ENCODE results near the gene CD70. TPM values are rescaled to one million over a fixed set of nuclear protein-coding genes. Genes with fewer than 3 reads are reported as not detected.

CD70 gene
- total and polyA plus RNA-seq, 2 donors (not counting 3 experiments of a cell fraction or from before 2014, with no cell fraction given): not detected

GRCh38 chr19:6587998-6588507 is 2.9 kb downstream of the CD70 start:
- no peak overlapping the region for H3K4me3 ChIP-seq (replicated peaks in 1 of 3; ENCODE audit: insufficient read depth in 1 of 3, low read depth in 1 of 3, low read length in 3 of 3)
- H4K20me1 ChIP-seq (replicated peaks; ENCODE audit: control insufficient read depth, extremely low read depth, insufficient read depth, low read length): no peaks in the 10 kb centered on the region
- peaks cover 43 to 51% of the 10 kb centered on the region in 2 experiments for H3K27me3 ChIP-seq (ENCODE audit: control insufficient read depth in 2 of 2, insufficient read depth in 2 of 2, low read length in 2 of 2)
- dilution Hi-C loops (cut with MboI; ENCODE audit: extremely low pct_ligation_motif_present, low sequenced_read_pairs) (no loop called here), intact Hi-C loops (cut with micrococcal nuclease) (no loop called here)
- H3K4me2 ChIP-seq (ENCODE audit: insufficient read depth, low read length): no peak overlapping the region
- H3K4me1 ChIP-seq (ENCODE audit: control insufficient read depth, extremely low read depth, insufficient read depth, low read length): no peaks in the 10 kb centered on the region
- no peaks in the 10 kb centered on the region for H3K9me3 ChIP-seq (replicated peaks; ENCODE audit: control insufficient read depth, insufficient read depth, low read length)
- no peaks in the 10 kb centered on the region for H3K36me3 ChIP-seq (ENCODE audit: control insufficient read depth in 2 of 2, extremely low read depth in 1 of 2, insufficient read depth in 2 of 2, low read length in 2 of 2)
- ChIA-PET POLR2A (no interaction called here), CTCF (interaction anchor here (1.7 kb wide), 1 partner anchor 45 kb away, joined by 6 read pairs; no protein-coding TSS in a partner anchor)
- TF ChIP-seq EZH2 (IDR thresholded peaks at IDR 0.05; ENCODE audit: borderline replicate concordance, low read depth, low read length, severe bottlenecking) (peak; percentile 1), JUN (IDR thresholded peaks at IDR 0.05; ENCODE audit: borderline replicate concordance, insufficient read depth, insufficient read length, low read depth) (no peak)
- no TSS peak for BruUV-seq (replicated peaks)
- FAIRE-seq (no peak), DNase-seq (ENCODE audit: low read depth, low spot score) (no peak)
- no peak overlapping the region for H3K27ac ChIP-seq (ENCODE audit: insufficient read depth, low read depth, low read length)
- H2AFZ ChIP-seq (ENCODE audit: low read depth, low read length): no peak overlapping the region
- H3K9me1 ChIP-seq (replicated peaks; ENCODE audit: control insufficient read depth, extremely low read depth, insufficient read depth, low read length): no peaks in the 10 kb centered on the region
- no peak overlapping the region for H3K9ac ChIP-seq (replicated peaks; ENCODE audit: extremely low read depth, insufficient read depth, low read length)
- no peaks in the 10 kb centered on the region for H3K79me2 ChIP-seq (ENCODE audit: control insufficient read depth, insufficient read depth, low read length)

- dilution Hi-C loops (cut with MboI; ENCODE audit: extremely low pct_ligation_motif_present, low sequenced_read_pairs): no loop called here
- Histone ChIP-seq H3K27me3 (ENCODE audit: control insufficient read depth in 2 of 2, insufficient read depth in 2 of 2, low read length in 2 of 2) (peaks cover 43 to 51% of the 10 kb centered on the region in 2 experiments), H4K20me1 (replicated peaks; ENCODE audit: control insufficient read depth, extremely low read depth, insufficient read depth, low read length) (no peaks in the 10 kb centered on the region), H3K4me2 (ENCODE audit: insufficient read depth, low read length) (no peak overlapping the region), H2AFZ (ENCODE audit: low read depth, low read length) (peak overlapping the region; percentile 1), H3K9ac (replicated peaks; ENCODE audit: extremely low read depth, insufficient read depth, low read length) (no peak overlapping the region), H3K36me3 (ENCODE audit: control insufficient read depth in 2 of 2, extremely low read depth in 1 of 2, insufficient read depth in 2 of 2, low read length in 2 of 2) (no peaks in the 10 kb centered on the region), H3K4me1 (ENCODE audit: control insufficient read depth, extremely low read depth, insufficient read depth, low read length) (no peaks in the 10 kb centered on the region), H3K4me3 (replicated peaks in 1 of 3; ENCODE audit: insufficient read depth in 1 of 3, low read depth in 1 of 3, low read length in 3 of 3) (no peak overlapping the region), H3K9me3 (replicated peaks; ENCODE audit: control insufficient read depth, insufficient read depth, low read length) (no peaks in the 10 kb centered on the region), H3K9me1 (replicated peaks; ENCODE audit: control insufficient read depth, extremely low read depth, insufficient read depth, low read length) (no peaks in the 10 kb centered on the region), H3K27ac (ENCODE audit: insufficient read depth, low read depth, low read length) (no peak overlapping the region), H3K79me2 (ENCODE audit: control insufficient read depth, insufficient read depth, low read length) (no peaks in the 10 kb centered on the region)
- TF ChIP-seq MYC (IDR thresholded peaks at IDR 0.05; ENCODE audit: low read depth, low read length) (no peak), EZH2 (IDR thresholded peaks at IDR 0.05; ENCODE audit: borderline replicate concordance, low read depth, low read length, severe bottlenecking) (peak; percentile 34), FOS (IDR thresholded peaks at IDR 0.05; ENCODE audit: borderline replicate concordance, insufficient read depth, low read length) (no peak)
- ChIA-PET POLR2A (no interaction called here), CTCF (interaction anchor here (1.7 kb wide), 1 partner anchor 46 kb away, joined by 6 read pairs; no protein-coding TSS in a partner anchor)
- no TSS peak for BruUV-seq (replicated peaks)
- FAIRE-seq (no peak), DNase-seq (ENCODE audit: low read depth, low spot score) (no peak)
- intact Hi-C loops (cut with micrococcal nuclease): no loop called here
Observed at GRCh38 chr19:6587093-6587820, 3.7 kb downstream of the CD70 start.
